Stimulated activated naive CD4-positive, alpha-beta T cell treated with Interleukin-2 at 50 U/mL for 16 hours (primary cell): ENCODE data around the gene POLE4.

ENCODE experiments used
- DNase-seq: peaks from one replicate; lab custom pipeline; 2025; lab: John Stamatoyannopoulos, UW

The POLE4 gene

DNA sequence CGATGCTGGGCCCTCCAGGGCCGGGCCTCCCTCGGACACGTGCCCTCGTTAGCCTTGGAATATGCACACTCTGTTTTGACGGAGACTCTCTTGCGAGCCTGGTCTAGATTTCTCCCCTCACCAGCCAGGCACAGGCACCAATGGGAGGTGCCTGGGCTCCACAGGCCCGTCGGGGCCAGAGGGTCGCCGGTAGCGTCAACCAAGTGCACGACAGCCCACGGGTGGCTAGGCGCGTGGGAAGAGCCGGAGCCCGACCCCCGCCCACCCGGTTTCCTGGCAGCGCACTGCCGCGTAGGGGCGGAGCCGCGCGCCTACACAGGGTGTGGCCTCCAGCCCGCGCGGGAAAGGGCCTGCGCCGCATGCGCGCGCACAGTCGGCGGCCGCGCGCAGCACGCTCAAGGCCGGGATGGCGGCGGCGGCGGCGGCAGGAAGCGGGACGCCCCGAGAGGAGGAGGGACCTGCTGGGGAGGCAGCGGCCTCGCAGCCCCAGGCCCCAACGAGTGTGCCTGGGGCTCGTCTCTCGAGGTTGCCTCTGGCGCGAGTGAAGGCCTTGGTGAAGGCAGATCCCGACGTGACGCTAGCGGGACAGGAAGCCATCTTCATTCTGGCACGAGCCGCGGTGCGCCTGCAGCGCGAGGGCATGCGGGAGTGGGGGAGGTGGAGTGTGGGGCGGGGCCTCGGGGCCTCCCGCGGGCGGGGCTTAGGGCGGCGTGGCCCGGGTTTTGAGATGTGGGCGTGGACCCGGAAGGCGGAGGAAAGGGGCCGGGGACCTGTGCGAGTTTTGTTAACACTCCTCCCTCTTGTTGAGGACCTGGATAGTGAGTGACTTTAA lies at the start of gene POLE4:
Gene POLE4, plus strand, starts transcription at position 370 of the 832 bp plus-strand sequence. Its CDS starts 37 bp downstream, at position 407.
- peak; percentile 89 for DNase-seq

GRCh38 chr2:74908748-74909444 lies 49.5 kb upstream of the POLE4 start:
- no peak for DNase-seq

- no peak for DNase-seq
Observed at GRCh38 chr2:74910245-74910644, 48.2 kb upstream of the POLE4 start.

- no peak for DNase-seq
Observed at GRCh38 chr2:74911061-74911460, 47.4 kb upstream of the POLE4 start.

DNA sequence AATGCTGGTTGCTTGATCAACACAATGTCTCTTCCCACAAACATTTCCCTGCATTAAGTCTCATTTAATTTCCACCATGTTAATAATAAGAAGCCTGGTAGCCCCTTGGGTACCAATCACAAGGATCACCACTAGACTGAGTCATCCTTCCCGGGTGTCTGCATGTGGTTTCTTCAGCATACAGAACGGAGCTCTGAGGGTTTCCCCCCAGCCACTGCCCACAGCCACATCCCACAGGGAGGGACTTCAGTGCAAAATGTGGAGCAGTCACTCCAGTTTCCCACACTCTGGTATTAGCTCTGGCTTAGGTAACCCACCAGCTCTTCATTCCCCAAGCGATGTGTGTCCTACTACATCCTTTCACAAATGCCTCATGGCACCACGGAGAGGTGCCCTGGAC lies 42.7 kb upstream of the POLE4 start:
- peak; percentile 1 for DNase-seq

GRCh38 chr2:74916394-74916793 lies 42.0 kb upstream of the POLE4 start:
- DNase-seq, result no peak

DNA sequence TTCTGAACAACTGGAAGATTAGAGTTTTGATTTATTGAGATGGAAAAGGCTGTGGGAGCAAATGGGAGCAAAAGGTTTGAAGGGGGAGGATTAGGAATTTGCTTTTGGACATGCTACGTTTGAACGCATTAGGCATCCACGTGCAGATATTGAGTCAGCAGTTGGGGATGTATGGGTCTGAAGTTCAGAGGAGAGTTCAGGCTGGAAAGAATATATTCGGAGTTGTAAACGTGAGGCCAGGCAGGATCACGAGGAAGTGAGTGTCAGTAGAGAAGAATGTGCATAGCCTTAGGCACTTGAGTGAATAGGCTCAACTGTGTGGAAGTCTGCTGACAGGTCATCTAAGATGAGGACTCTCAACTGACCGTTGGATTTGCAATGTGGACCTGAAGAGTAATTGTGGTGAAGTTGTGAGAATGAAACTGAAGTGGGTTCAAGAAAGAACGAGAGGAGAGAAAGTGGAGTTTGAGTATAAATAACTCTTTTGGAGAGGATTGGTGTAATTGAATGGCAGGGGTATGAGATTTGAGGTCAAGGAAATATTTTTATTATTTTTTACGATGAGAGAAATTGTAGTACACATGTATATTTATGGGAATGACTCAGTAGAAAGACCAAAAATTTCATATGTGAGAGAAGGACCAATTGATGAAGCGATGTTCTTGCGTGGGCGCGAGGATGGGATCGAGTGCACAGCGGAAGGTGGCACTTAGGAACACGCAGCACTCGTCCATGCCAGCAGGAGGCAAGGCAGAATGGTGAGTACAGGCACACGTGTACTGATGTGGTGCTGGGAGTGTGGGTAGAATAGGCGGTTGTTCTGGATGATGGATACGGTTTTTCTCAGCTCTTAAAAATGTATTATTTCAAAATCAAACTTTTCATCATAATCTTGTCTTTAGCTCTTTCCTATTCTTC lies 40.5 kb upstream of the POLE4 start:
- no peak for DNase-seq

GRCh38 chr2:74919827-74920226 lies 38.6 kb upstream of the POLE4 start:
- DNase-seq, result peak; percentile 51

GRCh38 chr2:74921236-74921736 lies 37.2 kb upstream of the POLE4 start:
- DNase-seq, result no peak

DNA sequence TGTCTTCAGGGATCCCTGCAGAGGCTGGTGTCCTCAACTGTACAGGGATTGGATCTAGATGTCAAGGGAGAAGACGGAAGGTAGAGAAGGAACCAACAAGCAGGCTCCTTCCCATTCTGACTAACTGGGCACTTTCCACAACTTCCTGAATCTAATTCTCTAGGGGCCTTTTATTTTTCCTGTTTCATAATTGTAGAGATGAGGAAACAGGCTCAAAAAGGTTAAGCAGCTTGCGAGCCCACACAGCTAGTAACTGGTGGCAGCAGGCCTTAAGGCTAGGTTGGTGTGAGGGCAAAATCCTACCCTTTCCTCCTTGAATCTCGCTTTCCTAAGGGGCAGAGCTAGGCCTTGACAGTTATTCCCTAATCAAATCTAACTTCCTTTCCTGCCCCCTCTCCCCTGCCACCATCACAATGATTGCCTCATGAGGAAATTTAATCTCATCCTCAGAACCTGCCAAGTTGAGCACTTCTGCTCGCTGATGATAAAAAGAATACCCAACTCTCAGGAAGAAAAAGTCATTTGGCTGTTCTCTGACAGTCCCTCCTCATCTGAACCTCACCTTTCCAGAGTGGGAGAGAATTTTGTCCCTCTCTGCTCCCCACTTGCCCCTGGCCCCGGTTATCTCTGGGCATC lies 35.7 kb upstream of the POLE4 start:
- DNase-seq, result no peak

- no peak for DNase-seq
Observed at GRCh38 chr2:74924463-74925265, 33.8 kb upstream of the POLE4 start.

DNA sequence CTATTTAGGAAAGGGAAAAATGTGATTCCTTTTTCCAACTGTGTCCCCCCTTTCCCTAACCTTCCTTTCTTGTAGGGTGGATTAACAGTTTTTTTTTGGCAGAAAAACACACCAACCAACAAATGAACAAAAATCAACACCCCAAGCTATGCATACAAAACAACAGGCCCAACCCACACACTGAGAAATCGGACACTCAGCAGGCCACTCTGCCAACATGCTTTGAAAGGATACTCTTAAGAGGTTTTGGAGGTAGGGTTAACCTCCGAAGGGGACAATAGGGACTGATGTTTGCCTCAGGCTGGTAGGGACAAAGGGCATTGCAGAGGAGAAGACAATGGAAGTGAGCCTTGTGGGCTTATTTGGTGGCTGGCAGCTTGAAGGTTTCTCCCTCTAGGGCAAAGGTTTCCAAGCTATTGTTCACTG lies 33.1 kb upstream of the POLE4 start:
- DNase-seq, result no peak

DNA sequence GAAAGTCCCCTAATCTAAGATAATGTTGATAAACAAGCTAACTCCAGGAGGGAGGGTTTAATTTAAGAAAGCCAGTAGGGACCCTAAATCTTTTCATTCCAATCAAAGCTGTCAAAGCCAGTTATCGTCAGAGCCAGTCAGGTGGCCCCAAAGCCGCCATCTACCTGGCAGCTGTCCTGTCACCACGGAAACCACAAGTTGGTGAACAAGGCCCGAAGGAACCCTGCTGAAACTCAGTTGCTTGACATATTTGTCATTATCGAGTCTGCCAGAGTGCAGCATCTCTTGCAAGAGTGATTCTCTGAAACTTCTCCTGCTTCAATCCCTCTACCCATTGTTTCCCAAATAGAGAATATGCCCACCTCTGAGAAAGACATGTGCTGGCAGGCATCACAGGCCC lies 30.8 kb upstream of the POLE4 start:
- no peak for DNase-seq

DNA sequence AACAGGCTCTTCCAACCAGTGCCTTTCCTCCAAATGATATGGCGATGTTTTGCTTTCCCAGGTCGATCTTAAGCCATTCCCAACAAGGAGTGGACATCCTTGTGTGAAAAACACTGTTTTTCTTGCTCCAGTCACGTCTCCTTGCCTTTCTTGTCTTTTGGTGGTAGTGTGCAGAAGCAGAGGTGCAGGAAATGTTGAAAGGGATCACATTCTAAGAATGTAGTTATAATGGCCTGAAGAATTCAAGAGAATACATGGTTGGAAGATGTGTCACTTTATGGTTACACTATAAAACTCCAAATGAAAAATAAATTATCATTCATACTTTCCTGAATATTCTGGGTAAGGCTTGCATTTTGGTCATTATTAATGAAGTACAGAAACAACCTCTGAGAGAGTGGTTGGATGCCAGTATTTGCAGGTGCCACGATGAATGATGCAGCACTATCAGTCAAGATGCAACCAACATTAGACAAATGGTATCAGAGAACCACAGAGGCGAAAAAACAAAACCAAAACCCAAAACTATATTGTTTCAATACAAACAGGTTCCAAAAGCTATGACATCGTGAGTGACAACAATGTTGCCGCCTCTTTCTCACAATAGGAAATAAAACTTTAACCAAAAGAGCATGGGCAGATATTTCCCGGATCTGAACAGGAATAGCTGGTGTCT lies 27.5 kb upstream of the POLE4 start:
- DNase-seq, result no peak

GRCh38 chr2:74931940-74932339 lies 26.5 kb upstream of the POLE4 start:
- DNase-seq, result no peak

- DNase-seq, result no peak
Observed at GRCh38 chr2:74935975-74936391, 22.5 kb upstream of the POLE4 start.

GRCh38 chr2:74937221-74937880 lies 21.1 kb upstream of the POLE4 start:
- DNase-seq, result no peak

DNA sequence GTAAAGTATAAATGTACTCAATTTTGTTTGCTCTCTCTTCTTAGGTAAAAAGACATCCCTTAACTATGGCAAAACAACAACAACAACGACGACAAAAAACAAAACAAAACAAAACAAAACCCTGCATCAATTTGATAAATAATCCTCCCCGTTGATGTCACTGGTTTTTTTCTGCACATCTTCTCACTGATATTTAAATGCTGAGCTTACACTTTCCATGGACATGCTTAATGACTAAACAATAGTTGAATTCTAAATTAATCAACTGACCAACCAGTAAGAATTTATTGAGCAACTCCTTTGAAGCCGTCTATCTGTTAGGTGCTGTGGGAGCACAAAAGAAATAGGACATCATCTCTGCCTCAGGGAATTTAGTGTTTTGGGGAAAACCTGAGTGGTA lies 20.2 kb upstream of the POLE4 start:
- no peak for DNase-seq
